HG03558 (cell line): ENCODE measurements around the gene LIPT2.

Source experiments
- ATAC-seq: cut with Tn5 transposase; IDR thresholded peaks from one replicate; pipeline ENCODE4 v1.9.1; 2021; ENCODE audit warnings: moderate number of reproducible peaks; ENCODE audit not compliant: unreplicated experiment; ENCODE audit errors: extremely low read depth

Gene LIPT2

DNA sequence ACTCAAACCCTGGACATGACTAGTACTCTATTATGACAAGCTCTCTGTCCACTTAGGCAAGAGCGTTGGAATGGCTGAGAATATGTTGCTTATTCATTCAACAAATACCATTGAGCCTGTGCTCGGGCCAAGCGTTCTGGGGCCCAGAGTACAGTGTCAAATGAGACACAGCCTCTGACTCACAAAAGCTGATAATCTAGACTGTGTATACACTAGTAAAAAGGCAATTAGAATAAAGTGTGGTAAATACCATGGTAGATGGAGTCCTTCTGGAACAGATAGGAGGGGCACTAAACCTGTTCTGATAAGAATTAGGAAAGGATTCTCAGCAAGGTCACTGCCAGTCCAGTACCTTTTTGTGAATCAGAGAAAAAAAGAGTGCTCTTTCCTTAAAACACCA, 50.9 kb downstream of the LIPT2 start:
- ATAC-seq, result no peak
